GM19395 (cell line): ENCODE data around the gene NCAPG2.

Experiments used
- ATAC-seq: cut with Tn5 transposase; IDR thresholded peaks from one replicate; pipeline ENCODE4 v1.9.1; 2021; ENCODE audit warnings: mild to moderate bottlenecking, moderate library complexity; ENCODE audit not compliant: unreplicated experiment

The NCAPG2 gene

GRCh38 chr7:158583143-158583542 lies 121.5 kb downstream of the NCAPG2 start:
- no peak for ATAC-seq

- no peak for ATAC-seq
Observed at GRCh38 chr7:158582089-158582456, 122.5 kb downstream of the NCAPG2 start.

DNA sequence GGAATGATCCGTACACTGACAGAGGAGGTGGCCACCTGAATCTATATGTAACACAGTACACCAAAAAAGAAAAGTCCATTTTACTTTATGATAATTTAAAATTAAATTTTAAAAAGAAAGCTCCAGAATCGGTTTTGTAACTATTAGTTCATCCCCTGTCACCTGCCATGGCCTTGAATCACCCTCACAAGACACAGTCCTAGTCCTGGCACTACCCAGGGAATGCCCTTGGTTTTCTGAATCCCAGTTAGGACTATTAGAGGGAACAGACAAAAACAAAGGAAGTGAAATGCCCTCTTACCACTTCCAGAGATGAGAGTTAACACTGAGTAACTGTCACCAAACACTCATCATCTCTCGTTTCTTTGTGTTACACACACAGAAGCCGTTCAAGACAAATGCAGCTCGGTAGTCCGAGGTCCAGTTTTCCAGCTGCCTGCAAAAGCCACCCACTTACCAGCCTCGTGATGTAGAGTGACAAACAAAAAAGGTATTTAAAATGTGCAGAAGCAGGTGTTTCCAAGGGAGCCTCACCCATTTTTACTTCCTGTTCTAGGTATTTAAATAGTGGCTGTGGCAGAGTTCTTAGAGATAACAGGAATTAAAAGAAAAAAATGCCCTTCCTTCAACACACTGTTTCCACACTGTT lies 123.0 kb downstream of the NCAPG2 start:
- ATAC-seq: no peak
